HS-5 (cell line): ENCODE measurements around the gene MYBPH.

ENCODE experiments used
- DNase-seq: peaks from one replicate; pipeline ENCODE4 v3.0.0-alpha.2; 2012; ENCODE audit warnings: low read depth

Gene MYBPH

DNA sequence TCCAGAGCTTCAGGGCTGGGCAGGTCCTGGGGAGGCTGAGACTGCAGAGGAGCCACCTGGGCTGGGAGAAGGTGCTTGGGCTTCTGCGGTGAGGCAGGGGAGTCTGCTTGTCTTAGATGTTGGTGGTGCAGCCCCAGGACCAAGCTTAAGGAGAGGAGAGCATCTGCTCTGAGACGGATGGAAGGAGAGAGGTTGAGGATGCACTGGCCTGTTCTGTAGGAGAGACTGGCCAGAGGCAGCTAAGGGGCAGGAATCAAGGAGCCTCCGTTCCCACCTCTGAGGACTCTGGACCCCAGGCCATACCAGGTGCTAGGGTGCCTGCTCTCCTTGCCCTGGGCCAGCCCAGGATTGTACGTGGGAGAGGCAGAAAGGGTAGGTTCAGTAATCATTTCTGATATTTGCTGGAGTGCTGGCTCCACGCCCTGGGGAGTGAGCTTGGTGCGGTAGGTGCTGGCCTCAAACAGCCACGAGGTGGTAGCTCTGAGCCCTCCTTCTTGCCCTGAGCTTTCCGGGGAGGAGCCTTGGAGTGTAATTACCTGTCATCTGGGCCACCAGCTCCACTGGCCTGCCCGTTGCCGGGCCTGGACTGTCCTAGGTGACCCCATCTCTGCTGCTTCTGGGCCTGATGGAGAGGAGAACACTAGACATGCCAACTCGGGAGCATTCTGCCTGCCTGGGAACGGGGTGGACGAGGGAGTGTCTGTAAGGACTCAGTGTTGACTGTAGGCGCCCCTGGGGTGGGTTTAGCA is 9.3 kb downstream of the MYBPH start:
- no peak for DNase-seq

DNA sequence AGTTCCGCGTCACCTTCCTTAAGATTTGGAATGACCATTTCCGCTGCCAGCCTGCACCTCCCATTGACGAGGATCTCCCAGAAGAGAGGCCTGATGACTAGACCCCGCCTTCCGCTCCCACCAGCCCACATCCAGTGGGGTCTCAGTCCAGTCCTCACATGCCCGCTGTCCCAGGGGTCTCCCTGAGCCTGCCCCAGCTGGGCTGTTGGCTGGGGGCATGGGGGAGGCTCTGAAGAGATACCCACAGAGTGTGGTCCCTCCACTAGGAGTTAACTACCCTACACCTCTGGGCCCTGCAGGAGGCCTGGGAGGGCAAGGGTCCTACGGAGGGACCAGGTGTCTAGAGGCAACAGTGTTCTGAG is 9.8 kb downstream of the MYBPH start:
- DNase-seq, result no peak

DNA sequence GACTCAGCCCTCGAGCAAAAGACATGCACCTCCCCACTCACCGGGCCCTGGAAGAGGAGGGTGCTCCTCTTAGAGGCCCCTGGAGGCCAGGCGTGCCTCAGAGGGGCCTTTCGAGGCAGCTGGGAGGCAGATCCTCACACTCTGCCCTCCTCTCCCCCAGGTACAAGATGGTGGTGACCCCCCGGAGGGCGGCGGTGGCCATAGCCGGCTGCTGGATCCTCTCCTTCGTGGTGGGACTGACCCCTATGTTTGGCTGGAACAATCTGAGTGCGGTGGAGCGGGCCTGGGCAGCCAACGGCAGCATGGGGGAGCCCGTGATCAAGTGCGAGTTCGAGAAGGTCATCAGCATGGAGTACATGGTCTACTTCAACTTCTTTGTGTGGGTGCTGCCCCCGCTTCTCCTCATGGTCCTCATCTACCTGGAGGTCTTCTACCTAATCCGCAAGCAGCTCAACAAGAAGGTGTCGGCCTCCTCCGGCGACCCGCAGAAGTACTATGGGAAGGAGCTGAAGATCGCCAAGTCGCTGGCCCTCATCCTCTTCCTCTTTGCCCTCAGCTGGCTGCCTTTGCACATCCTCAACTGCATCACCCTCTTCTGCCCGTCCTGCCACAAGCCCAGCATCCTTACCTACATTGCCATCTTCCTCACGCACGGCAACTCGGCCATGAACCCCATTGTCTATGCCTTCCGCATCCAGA is 10.4 kb downstream of the MYBPH start:
- DNase-seq, result no peak

DNA sequence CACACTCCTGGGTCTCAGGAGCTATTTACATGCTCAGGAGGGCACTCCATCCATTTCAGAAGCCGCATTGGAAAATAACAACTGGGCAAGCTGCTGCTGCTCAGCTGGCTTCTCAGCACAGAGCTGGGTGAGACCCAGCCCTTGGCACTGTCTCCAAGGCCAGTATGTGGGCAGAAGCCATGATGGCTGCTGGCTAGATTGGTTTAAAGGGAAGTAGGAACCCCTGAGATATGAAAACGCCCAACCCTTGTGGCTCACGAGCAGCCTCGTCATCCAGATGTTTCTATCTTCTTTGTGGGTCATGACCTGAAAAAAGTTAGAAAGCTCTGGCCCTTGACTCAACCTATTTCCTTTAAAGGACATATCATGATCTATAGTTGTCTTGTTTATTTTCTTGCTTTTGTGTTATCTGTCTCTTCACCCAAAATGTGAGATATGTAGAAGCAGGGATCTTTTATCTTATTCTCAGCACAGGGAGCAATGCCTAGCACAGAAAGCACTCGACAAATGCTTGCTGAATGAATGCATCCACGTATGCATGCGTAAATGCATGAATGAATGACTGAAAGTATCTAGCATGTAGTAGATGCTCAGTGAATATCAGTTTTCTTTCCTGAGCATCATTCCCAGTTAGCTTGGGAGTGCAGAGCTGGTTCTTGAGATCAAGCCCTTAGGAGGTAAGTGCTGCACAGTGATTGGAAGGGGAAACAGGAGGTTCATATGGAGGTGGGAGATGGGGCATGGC is 11.6 kb downstream of the MYBPH start:
- DNase-seq, result no peak

DNA sequence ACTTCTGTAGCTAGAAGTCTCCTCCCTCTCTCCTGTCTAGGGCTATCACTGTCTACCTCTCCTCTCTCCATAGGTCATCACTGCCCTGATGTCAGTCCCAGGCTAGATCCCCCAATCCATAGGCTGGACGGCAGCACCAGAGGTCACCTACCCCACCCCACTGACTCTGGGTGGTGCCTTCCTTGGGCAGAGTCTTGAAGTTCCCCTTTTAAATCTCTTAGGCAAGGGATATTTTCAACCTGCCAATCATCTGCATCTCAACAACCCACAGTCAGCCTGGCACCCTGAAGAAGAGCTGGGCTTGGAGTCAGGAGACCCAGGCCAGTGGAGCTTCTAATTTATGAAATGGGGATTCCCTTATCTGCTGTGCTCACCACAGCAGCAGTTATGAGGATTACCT is 13.2 kb downstream of the MYBPH start:
- no peak for DNase-seq

DNA sequence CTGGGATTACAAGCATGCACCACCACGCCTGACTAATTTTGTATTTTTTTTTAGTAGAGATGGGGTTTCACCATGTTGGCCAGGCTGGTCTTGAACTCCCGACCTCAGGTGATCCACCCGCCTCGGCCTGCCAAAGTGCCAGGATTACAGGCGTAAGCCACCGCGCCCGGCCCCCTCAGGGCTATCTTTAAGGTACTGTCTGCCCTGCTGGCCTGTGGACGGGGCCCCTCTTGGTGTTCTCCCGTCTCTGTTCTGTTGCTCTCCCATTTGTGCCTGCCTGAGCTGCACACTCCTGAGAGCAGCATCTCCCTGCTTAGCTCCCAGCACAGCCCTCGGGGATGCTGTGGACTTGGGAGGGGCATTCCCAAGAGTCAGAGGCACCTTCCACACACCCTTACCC is 13.9 kb downstream of the MYBPH start:
- DNase-seq, result no peak

DNA sequence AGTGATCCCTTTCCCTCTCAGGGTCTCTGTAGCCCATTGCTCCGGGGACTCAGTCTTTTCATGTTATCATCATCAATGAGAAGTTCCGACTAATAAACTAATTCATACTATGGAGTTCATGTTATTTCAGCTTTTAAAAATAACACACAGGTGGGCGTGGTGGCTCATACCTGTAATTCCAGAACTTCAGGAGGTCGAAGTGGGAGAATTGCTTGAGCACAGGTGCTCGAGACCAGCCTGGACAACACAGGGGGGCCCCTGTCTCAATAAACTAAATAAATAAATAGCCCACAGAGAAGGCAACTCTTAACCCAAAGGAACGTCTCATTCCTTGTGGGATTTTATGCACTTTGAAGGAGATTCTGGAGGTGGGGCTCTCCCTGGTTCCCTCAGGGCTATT is 14.5 kb downstream of the MYBPH start:
- DNase-seq, result no peak

DNA sequence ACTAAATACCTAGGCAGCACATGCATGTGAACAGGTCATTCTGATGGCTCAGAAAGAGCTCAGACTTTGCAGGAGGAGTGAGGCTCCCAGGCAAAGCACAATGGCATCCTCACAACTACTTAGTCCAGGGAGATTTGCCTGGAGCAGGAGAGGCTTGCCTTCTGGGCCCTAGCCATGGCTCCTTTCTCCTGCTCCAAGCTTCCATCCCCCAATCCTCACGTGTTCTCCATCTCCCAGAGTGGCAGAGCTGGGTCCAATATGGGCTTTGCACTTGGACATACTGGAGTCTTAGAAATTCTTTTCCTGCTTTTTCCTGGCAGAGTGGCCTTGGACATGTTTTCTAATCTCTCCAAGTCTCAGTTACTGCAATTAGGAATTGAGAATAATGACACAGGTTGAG is 15.8 kb downstream of the MYBPH start:
- no peak for DNase-seq

DNA sequence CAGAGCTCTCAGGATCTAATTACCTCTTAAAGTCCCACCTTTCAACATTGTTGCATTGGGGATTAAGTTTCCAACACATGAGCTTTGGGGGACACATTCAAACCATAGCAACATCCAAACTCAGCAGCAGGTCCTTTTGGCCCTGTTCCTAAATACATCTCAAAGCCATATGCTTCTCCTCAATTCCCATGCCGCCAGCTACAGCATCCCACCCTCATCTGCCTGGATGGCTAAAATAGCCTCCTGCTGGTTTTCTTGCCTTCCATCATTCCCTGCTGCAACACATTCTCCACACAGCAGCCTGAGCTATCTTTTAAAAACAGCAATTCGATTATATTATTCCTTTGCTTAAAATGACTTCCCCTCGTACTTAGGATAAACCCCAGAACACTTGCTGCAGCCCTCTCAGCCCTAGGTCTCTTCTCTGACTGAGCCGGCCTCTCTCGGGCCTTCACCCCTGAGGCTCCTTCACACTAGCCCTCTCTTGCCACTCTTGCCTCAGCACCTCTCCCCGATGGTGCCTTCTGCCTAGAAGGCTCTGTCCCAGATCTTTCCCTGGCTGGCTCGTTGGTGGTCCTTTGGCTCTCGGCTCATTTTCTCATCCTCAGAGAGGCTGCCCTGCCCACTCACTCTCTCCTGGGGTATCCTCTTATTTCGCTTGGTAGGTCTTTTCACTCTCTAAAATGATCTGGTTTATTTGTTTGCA is 16.5 kb downstream of the MYBPH start:
- no peak for DNase-seq

DNA sequence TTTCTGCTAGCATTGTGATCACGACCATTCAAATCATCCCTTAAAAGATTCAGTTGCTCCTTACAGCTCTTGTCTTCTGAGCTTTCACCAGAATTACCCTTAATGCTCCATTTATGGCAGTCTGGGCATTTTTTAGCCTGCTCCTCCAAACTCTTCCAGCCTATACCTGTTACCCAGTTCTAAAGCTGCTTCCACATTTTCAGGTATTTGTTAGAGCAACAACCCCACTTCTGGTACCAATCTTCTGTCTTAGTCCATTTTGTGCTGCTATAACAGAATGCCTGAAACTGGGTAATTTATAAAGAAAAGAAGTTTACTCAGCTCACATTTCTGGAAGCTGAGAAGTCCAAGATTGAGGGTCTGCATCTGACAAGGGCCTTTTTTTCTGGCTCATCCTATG is 17.2 kb downstream of the MYBPH start:
- DNase-seq, result no peak

DNA sequence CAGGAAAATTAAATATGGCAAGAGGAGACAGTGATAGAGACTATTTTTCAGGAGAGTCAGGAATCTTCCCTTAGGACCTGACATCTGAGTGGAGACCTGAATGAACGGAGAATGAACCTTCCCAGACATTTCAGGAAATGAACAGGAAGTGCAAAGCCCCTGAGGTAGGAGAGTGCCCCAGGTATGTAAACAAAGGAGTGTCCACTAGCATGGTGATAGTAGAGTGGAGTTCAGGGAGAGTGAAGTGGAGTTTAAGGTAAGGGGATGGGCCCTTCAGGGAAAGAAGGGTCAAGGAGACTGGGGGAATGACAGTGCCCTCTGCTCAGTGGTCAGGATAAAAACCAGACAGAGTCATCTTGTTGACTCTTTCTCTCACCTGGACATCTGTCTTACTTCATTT is 19.3 kb downstream of the MYBPH start:
- no peak for DNase-seq

DNA sequence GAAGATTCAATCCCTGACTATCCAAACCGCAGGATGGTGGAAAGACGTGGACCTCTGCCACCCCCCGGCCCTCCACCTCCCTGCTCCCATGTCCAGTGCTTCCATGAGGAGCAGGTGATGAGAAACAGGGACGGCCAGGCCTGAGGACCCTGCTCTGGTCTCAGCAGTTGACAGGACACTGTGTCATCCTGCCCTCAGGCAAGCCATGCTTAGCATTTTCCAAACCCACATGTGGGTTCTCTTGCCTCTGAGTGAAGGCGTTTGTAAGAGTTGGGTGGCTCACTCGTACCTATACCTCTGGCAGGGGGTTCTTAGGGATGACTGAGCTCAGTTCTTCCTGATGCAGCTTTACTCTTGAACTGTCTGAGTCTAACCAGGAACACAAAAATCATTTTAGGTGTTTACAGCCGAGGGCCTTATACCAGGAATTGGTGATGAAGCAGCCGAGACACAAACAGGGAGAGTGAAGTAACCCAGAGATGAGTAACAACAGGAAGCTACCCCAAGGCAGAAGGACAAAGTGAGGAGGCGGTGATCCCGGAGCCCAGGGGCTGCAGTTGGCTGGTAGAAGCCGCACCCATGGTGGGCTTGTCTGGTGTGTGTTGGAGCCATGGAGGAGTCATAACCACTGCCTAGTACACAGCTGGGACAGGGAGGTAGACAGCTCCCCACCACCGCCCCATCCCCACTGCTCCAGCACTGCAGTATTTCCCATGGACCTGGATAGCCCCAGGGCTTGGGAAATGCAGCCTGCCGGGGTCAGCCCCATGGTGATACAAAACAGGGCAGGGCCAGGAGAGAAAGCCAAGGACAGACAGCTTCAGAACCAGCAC is 21.4 kb downstream of the MYBPH start:
- no peak for DNase-seq

DNA sequence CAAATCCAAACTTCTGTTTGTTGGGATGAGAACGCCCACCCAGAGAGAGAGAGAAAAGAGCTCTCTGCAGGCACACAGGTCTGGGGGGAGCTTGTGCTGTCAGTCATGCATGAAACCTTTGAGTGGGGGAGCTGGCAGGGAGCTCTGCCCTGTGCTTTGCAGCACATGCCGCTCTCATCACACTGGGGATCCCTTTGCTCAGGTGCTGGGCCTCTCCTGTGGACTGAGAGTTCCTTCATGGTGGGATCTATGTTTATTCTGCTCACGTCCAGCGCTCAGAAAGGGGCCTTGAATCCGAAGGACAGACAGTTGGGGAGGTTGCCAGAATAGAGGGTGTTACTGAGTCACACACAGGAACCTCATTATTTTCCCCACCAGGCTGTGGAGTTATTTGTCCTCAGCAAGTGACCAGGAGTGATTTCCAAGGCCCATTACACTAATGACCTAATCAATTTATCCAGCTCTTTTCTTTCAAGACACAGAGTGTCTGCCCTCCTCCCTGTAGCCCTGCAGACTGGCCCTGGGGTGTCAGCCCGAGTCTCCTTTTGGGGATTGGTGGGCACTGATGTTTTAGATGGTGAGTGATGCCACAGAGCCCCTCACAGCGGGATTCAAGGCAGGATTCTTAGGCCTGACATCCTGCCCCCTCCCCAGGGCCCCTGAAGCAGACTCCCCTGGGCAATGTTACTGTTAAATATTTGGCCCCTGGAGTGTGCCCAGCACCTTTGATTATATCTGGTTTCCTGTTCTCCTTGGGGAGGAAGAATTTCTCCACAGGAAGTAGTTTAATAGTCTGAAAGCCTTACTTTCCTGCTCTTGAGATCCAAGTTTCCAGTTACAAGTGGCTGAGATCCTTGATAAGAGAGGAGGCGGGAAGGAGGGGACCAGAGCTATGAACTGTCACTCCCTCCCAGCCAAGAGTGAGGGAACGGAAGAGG is 22.3 kb downstream of the MYBPH start:
- DNase-seq, result no peak

DNA sequence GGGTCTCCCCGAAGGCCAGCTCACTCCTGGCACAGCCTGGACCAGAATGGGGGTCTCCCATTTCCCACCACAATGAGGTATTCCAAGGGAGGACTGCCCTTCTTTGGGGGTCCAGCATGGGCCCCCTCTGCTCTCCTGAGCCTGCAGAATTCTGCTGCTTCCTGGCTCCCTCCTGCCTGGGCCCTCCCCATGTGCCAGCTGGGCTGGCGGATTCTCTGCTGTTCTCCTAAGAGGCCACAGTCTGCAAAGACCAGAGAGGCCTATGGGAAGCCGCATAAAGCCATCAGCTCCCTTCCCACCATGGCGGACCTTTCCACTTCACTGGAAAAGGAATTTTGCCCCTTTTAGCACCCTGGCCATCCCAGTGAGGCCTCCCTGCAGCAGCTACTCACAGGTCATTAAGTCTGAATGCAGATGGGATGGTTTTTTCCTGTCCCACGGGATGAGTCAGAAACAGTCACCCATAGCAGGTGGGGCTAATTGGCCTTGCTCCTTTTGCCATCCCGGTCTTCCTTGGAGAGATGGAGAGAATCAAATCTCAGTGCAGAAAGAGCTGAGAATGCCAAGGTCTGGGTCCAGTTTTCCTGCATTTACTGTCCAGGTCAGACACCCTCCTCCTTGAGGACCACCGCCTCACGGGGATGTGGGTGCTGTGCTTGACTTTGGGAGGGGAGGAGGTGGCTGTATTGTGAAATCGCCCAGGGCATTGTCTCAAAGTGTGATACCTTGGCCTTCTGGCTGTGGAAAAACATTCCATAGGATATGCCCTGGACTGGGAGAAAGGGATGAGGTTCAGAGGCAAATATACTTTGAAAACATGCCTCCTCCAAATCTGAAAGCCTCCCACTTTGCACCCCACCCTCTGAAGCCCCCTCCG is 23.2 kb downstream of the MYBPH start:
- no peak for DNase-seq

DNA sequence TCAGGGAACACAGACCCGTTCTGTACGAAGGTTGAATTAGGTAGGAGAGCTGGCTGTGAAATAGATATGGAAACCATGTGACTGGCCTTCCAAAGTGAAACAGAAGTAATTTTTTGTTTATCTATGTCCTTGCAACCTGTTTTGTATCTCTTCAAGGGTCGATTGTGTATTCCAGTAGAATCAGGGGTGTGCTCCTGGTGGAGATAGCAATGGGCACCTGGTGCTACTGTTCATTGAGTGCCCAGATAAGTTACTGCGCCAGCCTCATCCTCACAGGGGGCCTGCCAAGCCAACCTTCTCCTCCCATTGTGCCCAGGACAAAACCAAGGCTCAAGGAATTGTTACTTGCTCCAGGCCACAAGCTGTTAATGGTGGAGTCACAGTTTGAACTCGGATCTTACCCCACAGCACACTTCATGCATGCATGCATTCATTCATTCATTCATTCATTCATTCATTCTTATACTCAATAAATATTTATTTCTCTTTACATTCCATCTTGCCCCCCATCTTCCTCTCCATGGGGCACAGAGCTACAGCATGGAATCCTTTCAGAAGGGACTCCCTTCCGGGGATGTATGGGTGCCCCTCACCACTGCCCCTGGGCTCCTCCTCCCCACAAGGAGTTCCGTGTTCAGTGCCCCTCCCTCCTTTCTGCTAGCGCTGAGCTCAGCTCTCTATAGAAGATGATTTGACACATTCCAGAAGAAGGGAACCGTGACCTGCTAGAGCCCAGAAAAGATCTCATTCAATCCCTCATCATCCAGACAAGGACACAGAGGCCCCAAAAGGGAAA is 24.1 kb downstream of the MYBPH start:
- no peak for DNase-seq

DNA sequence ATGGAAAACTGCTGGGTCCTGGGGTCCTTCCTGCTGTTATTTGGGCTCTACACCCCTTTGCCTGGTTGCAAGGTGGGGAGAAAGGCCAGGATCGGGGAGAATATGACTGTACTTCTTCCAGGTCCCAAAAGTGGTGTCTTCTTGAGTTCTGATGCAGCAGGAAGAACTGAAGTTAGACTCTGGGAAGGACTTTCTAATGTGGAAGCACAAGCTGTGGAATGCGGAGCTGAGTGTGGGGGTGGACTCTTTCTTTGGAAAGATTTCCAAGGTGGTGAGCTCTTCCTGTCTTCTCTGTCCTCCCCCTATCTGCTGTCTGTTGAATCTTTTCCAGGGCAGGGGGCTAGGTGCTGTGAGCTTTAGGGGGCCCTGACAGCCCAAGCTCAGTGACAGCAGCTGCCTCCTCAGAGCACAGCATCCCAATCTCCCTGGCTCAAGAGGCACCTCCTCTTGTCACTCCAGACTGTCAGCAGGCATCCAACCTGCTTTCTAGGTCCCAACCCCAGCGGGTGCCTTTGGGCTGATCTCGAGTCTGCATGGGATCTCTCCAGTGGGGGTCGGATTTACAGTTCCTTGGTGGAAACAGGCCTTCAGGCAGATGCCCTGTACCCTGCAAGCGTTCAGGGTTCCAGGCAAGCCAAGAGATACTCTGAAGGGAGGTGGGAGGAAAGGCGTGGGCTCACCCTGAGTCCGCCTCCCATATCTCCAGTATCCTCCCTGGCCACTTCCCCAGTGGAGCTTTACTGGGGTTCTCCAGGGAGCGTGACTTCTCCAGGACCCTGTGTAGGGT is 24.9 kb downstream of the MYBPH start:
- no peak for DNase-seq

DNA sequence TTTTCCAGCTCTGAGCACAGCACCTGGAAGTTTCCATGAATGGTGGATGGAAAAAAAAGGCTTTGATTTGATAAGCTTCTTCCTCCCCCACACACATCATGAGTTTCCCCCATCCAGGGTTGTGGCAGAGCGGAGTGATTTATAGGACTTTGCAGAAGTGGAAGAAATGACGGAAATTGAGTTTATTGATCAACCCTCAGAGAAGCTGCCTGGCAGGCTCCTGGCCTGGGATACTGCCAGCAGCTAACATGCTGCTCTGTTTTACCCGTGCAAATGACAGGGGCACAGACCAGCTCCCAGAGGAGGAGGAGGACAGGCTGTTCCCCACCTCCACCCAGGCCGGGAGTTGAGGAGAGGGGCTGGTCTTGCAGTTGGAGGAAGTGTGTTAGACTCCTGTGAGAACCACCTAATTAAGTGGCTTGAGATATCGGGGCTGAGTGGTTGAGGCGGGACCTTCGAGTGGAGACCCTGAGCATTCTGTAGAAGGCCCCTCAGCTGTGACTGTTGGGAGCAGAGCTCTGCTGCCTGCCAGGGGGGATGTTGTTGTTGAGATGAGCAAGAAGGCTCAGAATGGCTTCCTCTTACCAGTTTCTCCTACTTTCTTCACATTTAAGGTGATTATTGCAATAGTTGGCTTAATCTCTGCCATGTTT is 26.3 kb downstream of the MYBPH start:
- DNase-seq, result no peak
